Activated CD8-positive, alpha-beta memory T cell treated with anti-CD3 and anti-CD28 coated beads, Interleukin-2, amount 50 U/mL, for 48 hours (primary cell): ENCODE results near the gene ZNF222.

Source experiments
- DNase-seq: peaks from one replicate; pipeline ENCODE4 v3.0.0-alpha.2; 2020

ZNF222 gene

DNA sequence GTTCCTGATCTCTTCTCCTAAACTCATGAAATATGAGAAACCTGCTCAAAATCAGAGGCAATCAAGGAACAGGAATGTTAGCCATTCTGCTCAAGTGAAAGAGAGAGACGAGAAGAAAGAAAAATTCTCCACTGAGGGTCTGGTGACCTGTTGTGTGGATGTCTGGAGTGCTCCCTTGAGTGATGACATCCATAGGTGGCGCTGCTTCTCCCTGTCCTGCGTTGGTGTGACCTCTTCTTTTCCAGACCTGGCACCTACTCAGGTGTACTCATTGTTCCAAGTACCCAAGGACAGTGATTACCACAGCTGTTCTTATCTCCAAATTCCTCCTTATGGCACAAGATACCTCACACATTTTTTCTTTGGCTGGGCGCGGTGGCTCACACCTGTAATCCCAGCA, 30.7 kb downstream of the ZNF222 start:
- no peak for DNase-seq

GRCh38 chr19:44059229-44059628, 34.0 kb downstream of the ZNF222 start:
- no peak for DNase-seq

- DNase-seq, result no peak
These were observed 35.9 kb downstream of the ZNF222 start for GRCh38 chr19:44061038-44061437.

DNA sequence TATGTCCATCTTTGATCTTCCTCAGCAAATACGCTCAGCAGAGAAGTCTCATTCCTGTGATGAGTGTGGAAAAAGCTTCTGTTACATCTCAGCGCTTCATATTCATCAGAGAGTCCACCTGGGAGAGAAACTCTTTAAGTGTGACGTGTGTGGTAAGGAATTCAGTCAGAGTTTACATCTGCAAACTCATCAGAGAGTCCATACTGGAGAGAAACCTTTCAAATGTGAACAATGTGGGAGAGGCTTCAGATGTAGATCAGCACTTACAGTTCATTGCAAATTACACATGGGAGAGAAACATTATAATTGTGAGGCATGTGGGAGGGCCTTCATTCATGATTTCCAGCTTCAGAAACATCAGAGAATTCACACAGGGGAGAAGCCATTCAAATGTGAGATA, 41.1 kb downstream of the ZNF222 start:
- no peak for DNase-seq

- DNase-seq, result no peak
These were observed 44.2 kb downstream of the ZNF222 start for GRCh38 chr19:44069415-44069814.

DNA sequence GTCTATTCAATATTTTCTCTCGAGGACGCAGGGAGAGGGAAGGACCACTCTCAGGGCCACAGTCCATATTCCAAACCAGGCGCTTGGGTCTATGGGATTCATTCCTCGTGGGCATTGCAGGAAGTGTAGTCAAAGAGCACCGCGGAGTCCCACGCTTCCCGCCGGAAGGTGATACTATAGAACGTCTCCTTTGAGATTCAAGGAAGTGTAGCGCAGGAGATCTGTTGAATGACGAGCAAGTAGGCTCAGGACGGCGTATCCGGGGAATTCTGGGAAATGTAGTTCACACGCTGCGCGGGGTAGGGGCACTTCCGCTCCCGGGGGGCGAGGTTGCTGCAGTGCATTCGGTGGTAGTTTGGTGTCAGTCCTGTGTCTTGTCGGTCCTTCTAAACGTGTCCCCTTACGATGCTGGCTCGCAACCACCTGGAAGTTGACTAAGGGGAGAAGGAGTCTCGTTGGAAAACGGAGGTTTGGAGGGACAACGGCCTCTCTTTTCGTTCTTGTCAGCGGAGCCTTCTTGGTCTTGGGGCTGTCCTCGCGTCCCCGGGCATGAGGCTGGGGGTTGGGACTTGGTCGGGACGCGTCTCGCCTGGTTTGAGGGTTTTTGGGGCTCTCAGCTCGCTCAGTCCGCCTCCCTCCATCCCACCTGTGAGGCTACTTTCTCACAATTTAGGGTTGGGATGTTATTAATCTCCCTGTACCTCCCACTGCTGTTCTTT, 46.8 kb downstream of the ZNF222 start, which contains the start of gene ZNF284:
ZNF284 (plus strand) TSS at position 336 of the 719 bp plus-strand sequence. CDS start 4,231 bp downstream, outside the sequence.
- peak; percentile 87 for DNase-seq

GRCh38 chr19:44072543-44073401, 47.6 kb downstream of the ZNF222 start:
- DNase-seq, result no peak

DNA sequence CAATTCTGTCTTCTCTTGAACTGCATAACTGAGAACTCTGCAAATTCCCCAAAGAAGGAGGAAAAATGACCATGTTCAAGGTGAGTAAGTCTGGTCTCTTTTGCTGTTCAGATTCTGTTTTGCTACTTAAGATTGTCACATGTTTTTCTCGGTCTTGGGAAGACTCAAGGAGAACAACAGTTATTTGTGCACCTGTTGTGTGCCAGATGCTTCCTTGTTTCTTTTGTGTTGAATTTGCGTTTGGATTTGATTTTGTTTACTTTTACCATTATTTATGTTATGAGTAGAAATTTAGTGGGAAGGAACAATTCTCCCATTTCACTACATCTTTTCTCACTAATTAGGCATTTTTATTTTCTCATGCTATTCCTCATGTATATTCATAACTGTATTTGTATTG, 51.1 kb downstream of the ZNF222 start:
- DNase-seq, result no peak
